H1 (cell line): ENCODE measurements around the gene AIF1. TPM values are rescaled to one million over a fixed set of nuclear protein-coding genes. Genes with fewer than 3 reads are reported as not detected.

Source experiments
- CTCF ChIA-PET: fragments of 300-600 bp; sonication (Branson Sonifier 250); formaldehyde crosslinking; loops from one replicate; lab custom pipeline; 2021; ENCODE audit not compliant: partially characterized antibody; lab: Charles Lee
- POLR2A ChIA-PET: fragments of 300-600 bp; sonication (Branson Sonifier 250); formaldehyde crosslinking; loops from one replicate; lab custom pipeline; 2021; ENCODE audit warnings: inconsistent platforms; ENCODE audit not compliant: partially characterized antibody; lab: Charles Lee
- DNase-seq, 2 experiments: peaks; one replicate each; pipeline versions ENCODE4 v3.0.0 to v3.0.0-alpha.2; 2010 to 2022; ENCODE audit warnings: low spot score in 2 of 2, low read depth in 1 of 2, mixed read lengths in 1 of 2
- FAIRE-seq: peaks from 2 replicates; lab custom pipeline; 2011; peaks lifted over from hg19 to GRCh38; lab: Jason Lieb, UNC
- H2AFZ ChIP-seq: 2 replicates; pipeline ENCODE4 v1.8.1; 2012; ENCODE audit warnings: low read length, inconsistent platforms
- H2AK5ac ChIP-seq: 2 replicates; pipeline ENCODE4 v1.6.1; 2013; ENCODE audit warnings: low read depth, low read length
- H2BK120ac ChIP-seq: replicated peaks from 2 replicates; pipeline ENCODE3; 2013; ENCODE audit warnings: low read depth, low read length, inconsistent platforms
- H2BK12ac ChIP-seq: 2 replicates; pipeline ENCODE4 v1.6.1; 2013; ENCODE audit warnings: low read depth, low read length
- H2BK15ac ChIP-seq: 2 replicates; pipeline ENCODE4 v1.6.1; 2013; ENCODE audit warnings: low read length
- H2BK20ac ChIP-seq: 2 replicates; pipeline ENCODE4 v1.6.1; 2013; ENCODE audit warnings: low read length
- H2BK5ac ChIP-seq: 2 replicates; pipeline ENCODE4 v1.6.1; 2013; ENCODE audit warnings: low read depth, low read length
- H3K14ac ChIP-seq: 2 replicates; pipeline ENCODE4 v1.6.1; 2013; ENCODE audit warnings: inconsistent platforms; ENCODE audit not compliant: insufficient read length
- H3K18ac ChIP-seq: 2 replicates; pipeline ENCODE4 v1.6.1; 2013; ENCODE audit warnings: low read length; ENCODE audit errors: extremely low read depth
- H3K23ac ChIP-seq: 2 replicates; pipeline ENCODE4 v1.6.1; 2013; ENCODE audit warnings: inconsistent platforms; ENCODE audit not compliant: insufficient read length
- H3K23me2 ChIP-seq: 2 replicates; pipeline ENCODE4 v1.6.1; 2013; ENCODE audit warnings: low read depth, low read length
- H3K27ac ChIP-seq: 2 replicates; pipeline ENCODE4 v1.6.1; 2011; ENCODE audit warnings: low read depth, low read length, inconsistent platforms
- H3K27me3 ChIP-seq, 4 experiments: replicated peaks in 1 of 4; 1 replicate in 1 of 4; 2 replicates in 3 of 4; pipeline versions ENCODE4 v1.6.1 to v1.8.1; 2011 to 2013; ENCODE audit warnings: low read length in 3 of 4, mild to moderate bottlenecking in 3 of 4, inconsistent platforms in 2 of 4, mixed read lengths in 2 of 4, moderate library complexity in 1 of 4; ENCODE audit not compliant: control insufficient read depth in 3 of 4, insufficient read depth in 3 of 4; ENCODE audit errors: extremely low read depth in 1 of 4
- H3K36me3 ChIP-seq, 4 experiments: 2 replicates each; pipeline versions ENCODE4 v1.6.1 to v1.8.1; 2011 to 2013; ENCODE audit warnings: mild to moderate bottlenecking in 4 of 4, low read length in 3 of 4, moderate library complexity in 2 of 4, control low read depth in 1 of 4, inconsistent platforms in 1 of 4; ENCODE audit not compliant: insufficient read depth in 4 of 4, control insufficient read depth in 2 of 4
- H3K4ac ChIP-seq: replicated peaks from 2 replicates; pipeline ENCODE3; 2013; ENCODE audit warnings: low read length, low read depth, mixed read lengths, inconsistent platforms; ENCODE audit not compliant: insufficient read length
- H3K4me1 ChIP-seq, 4 experiments: replicated peaks in 1 of 4; 1 replicate in 1 of 4; 2 replicates in 3 of 4; pipeline versions ENCODE4 v1.6.1 to v1.8.1; 2011 to 2013; ENCODE audit warnings: low read length in 3 of 4, inconsistent platforms in 2 of 4, mixed read lengths in 1 of 4; ENCODE audit not compliant: insufficient read depth in 4 of 4, control insufficient read depth in 3 of 4
- H3K4me2 ChIP-seq, 2 experiments: 2 replicates each; pipeline versions ENCODE4 v1.6.1 to v1.8.1; 2011 to 2013; ENCODE audit warnings: low read depth in 2 of 2, low read length in 2 of 2, control low read depth in 1 of 2, inconsistent platforms in 1 of 2, mild to moderate bottlenecking in 1 of 2; ENCODE audit not compliant: insufficient read depth in 1 of 2
- H3K4me3 ChIP-seq, 4 experiments: fragments of 200-600, 300-600 bp in 1 of 4; sonication (generic), shearing (Covaris generic), sonication (Bioruptor Twin) in 1 of 4; 2 replicates each; pipeline versions ENCODE4 v1.5.1 to v1.8.1; 2011 to 2016; ENCODE audit warnings: low read length in 4 of 4, low read depth in 3 of 4, control low read depth in 2 of 4, inconsistent platforms in 2 of 4, mild to moderate bottlenecking in 2 of 4, mixed read lengths in 1 of 4, moderate library complexity in 1 of 4; ENCODE audit not compliant: insufficient read depth in 2 of 4; ENCODE audit errors: extremely low read depth in 1 of 4
- H3K56ac ChIP-seq: replicated peaks from 2 replicates; pipeline ENCODE3; 2013; ENCODE audit warnings: low read depth, mild to moderate bottlenecking, mixed read lengths, low read length, inconsistent platforms; ENCODE audit not compliant: insufficient read length
- H3K79me1 ChIP-seq: 2 replicates; pipeline ENCODE4 v1.6.1; 2013; ENCODE audit warnings: low read depth, low read length, control low read depth
- H3K79me2 ChIP-seq, 2 experiments: 2 replicates each; pipeline versions ENCODE4 v1.6.1 to v1.8.1; 2012 to 2013; ENCODE audit warnings: low read length in 2 of 2, mild to moderate bottlenecking in 2 of 2, inconsistent platforms in 1 of 2; ENCODE audit not compliant: insufficient read depth in 2 of 2, control insufficient read depth in 1 of 2
- H3K9ac ChIP-seq, 4 experiments: replicated peaks in 1 of 4; 1 replicate in 1 of 4; 2 replicates in 3 of 4; pipeline versions ENCODE4 v1.6.1 to v1.8.1; 2011 to 2013; ENCODE audit warnings: low read depth in 3 of 4, low read length in 3 of 4, control low read depth in 2 of 4, mild to moderate bottlenecking in 2 of 4, moderate library complexity in 2 of 4, inconsistent platforms in 1 of 4; ENCODE audit errors: extremely low read depth in 1 of 4
- H3K9me3 ChIP-seq, 2 experiments: 2 replicates each; pipeline versions ENCODE4 v1.6.1 to v1.8.1; 2012 to 2013; ENCODE audit warnings: mild to moderate bottlenecking in 2 of 2, moderate library complexity in 2 of 2, control low read depth in 1 of 2, inconsistent platforms in 1 of 2, low read depth in 1 of 2, low read length in 1 of 2, mixed read lengths in 1 of 2; ENCODE audit not compliant: insufficient read depth in 2 of 2
- H4K20me1 ChIP-seq, 2 experiments: replicated peaks in 1 of 2; 2 replicates each; pipeline versions ENCODE3 to v1.8.1; 2011 to 2013; ENCODE audit warnings: inconsistent platforms in 2 of 2, low read length in 2 of 2, mild to moderate bottlenecking in 1 of 2; ENCODE audit not compliant: insufficient read depth in 2 of 2, control insufficient read depth in 1 of 2
- H4K5ac ChIP-seq: 2 replicates; pipeline ENCODE4 v1.6.1; 2013; ENCODE audit warnings: low read length, low read depth, mixed read lengths, inconsistent platforms; ENCODE audit not compliant: insufficient read length
- H4K8ac ChIP-seq: 2 replicates; pipeline ENCODE4 v1.8.0; 2013; ENCODE audit warnings: mild to moderate bottlenecking, moderate library complexity, low read length, inconsistent platforms; ENCODE audit not compliant: insufficient read depth; ENCODE audit errors: extremely low read depth
- H4K91ac ChIP-seq: replicated peaks from 2 replicates; pipeline ENCODE3; 2013; ENCODE audit warnings: low read length, mixed read lengths, inconsistent platforms; ENCODE audit not compliant: insufficient read length
- KDM1A ChIP-seq: fragments of 200-600, 300-600 bp; sonication (generic); IDR thresholded peaks from 2 replicates; pipeline ENCODE4 v1.7.1; 2016; ENCODE audit warnings: mild to moderate bottlenecking, low read length, borderline replicate concordance
- SAP30 ChIP-seq: fragments of 300-600 bp; sonication (generic); IDR thresholded peaks from 2 replicates; pipeline ENCODE4 v1.7.1; 2012; ENCODE audit warnings: low read length, moderate library complexity, mild to moderate bottlenecking, inconsistent platforms; ENCODE audit not compliant: insufficient read depth, insufficient replicate concordance
- WGBS, 2 experiments: shearing (Covaris generic) in 1 of 2; methylation state at CpG; one replicate each; pipeline versions ENCODE4 v1.1.6 to v1.1.7; 2013 to 2015; ENCODE audit warnings: low lambda C conversion rate in 2 of 2, mixed read lengths in 2 of 2, inconsistent platforms in 1 of 2, low coverage in 1 of 2, missing lambda C conversion rate in 1 of 2; ENCODE audit not compliant: insufficient replicate concordance in 2 of 2, insufficient coverage in 1 of 2, insufficient read length in 1 of 2; ENCODE audit errors: extremely low coverage in 1 of 2, missing lambda C conversion rate in 1 of 2; 5-methylcytosine and 5-hydroxymethylcytosine counted together
- polyA plus RNA-seq, 7 experiments: library from polyadenylated mRNA; depleted of rRNA in 3 of 7; stranded (reverse) in 5 of 7; unstranded in 2 of 7; fragments of >200 nt in 5 of 7; fragments of 200-250 nt in 2 of 7; gene quantifications; 1 replicate in 5 of 7; 2 replicates in 1 of 7; 4 replicates in 1 of 7; pipeline versions ENCODE4 v1.2.1 to v1.2.3, GENCODE V29; 2011 to 2013; ENCODE audit warnings: missing spikeins in 2 of 7, mixed read lengths in 2 of 7
- total RNA-seq: library from RNA; stranded (reverse); fragmentation: NEBNext Ultra II Directional; extraction: Animal tissue kit (Norgen Biotek cat#: 25700); gene quantifications from 2 replicates; pipeline ENCODE4 v1.2.1, GENCODE V29; 2021

Gene AIF1
- total and polyA plus RNA-seq, 2 of the 8 experiments (the other 6 are each of a cell fraction or from before 2014, with no cell fraction given): 6.3 to 9.8 TPM

- Histone ChIP-seq H3K79me1 (peaks cover 9% of the 10 kb centered on the region), H3K27ac (peak overlapping the region; percentile 62; the same call in 1 of the 2 replicates), H4K5ac (no peak overlapping the region), H3K14ac (no peak overlapping the region), H3K23ac (no peak overlapping the region), H4K8ac (no peak overlapping the region; the same call in 1 of the 2 replicates), H3K18ac (peak overlapping the region; percentile 81; the same call in 1 of the 2 replicates), H4K91ac (no peak overlapping the region), H2BK20ac (no peak overlapping the region), H2BK5ac (peak overlapping the region; percentile 78; the same call in 1 of the 2 replicates), H2BK12ac (no peak overlapping the region), H3K4ac (peak overlapping the region; percentile 34), H3K79me2 (peaks cover 0 to 41% of the 10 kb centered on the region in 2 experiments; a peak in 3 of 4 replicates), H2AFZ (peak overlapping the region; percentile 18; the same call in 1 of the 2 replicates), H4K20me1 (peaks cover 7 to 11% of the 10 kb centered on the region in 2 experiments), H3K4me1 (peaks cover 0 to 12% (median 4%) of the 10 kb centered on the region in 4 experiments; a peak in 5 of 7 replicates), H2BK120ac (no peak overlapping the region), H3K56ac (no peak overlapping the region), H2BK15ac (no peak overlapping the region), H3K23me2 (peaks cover 8% of the 10 kb centered on the region), H2AK5ac (no peak overlapping the region), H3K4me2 (peak overlapping the region; percentile 74 to 85), H3K9ac (peak overlapping the region in 3 of 4 experiments; percentile 51 to 60 (median 51); a peak in 5 of 7 replicates), H3K27me3 (no peaks in the 10 kb centered on the region), H3K36me3 (peaks cover 27 to 61% (median 48%) of the 10 kb centered on the region in 4 experiments), H3K4me3 (peak overlapping the region; percentile 88 to 94 (median 91)), H3K9me3 (0 out of 4 replicates have a peak, but pooled peaks cover 0 to 4% of the 10 kb centered on the region in 2 experiments)
- 21% methylated on average over 15 of the region's 15 CpGs; no CpG with 5 or more reads in 1 of the 2 experiments for WGBS, 2 experiments
- ChIA-PET POLR2A (interaction anchor here (0.7 to 25.5 kb wide), 11 partner anchors 9 to 172 kb away, joined by 3 to 883 read pairs (median 8); partner anchors contain the start of genes AIF1, APOM, ATP6V1G2 and BAG6), CTCF (interaction anchor here (0.7 to 3.8 kb wide), 4 partner anchors 23 to 164 kb away, joined by 3 to 16 read pairs (median 4); no protein-coding TSS in a partner anchor)
- FAIRE-seq (no peak), DNase-seq (no peak)
- no peak for TF ChIP-seq KDM1A
- TF ChIP-seq SAP30: peak; percentile 22
Measured at GRCh38 chr6:31666337-31666965, 51.4 kb downstream of the AIF1 start.
